K562 (cell line): ENCODE results near the gene TARBP1. TPM values are rescaled to one million over a fixed set of nuclear protein-coding genes. Genes with fewer than 3 reads are reported as not detected.

Experiments
- BACH1 ChIP-seq: fragments of 200-800 bp; sonication (Bioruptor generic); IDR thresholded peaks from 2 replicates; pipeline ENCODE4 v1.6.1; 2016; ENCODE audit warnings: missing genetic modification characterization, missing compliant biosample characterization
- CBFA2T3 ChIP-seq: fragments of 450-650 bp; IDR thresholded peaks from 2 replicates; pipeline ENCODE4 v1.6.1; 2017
- DEAF1 ChIP-seq: fragments of 450-650 bp; formaldehyde crosslinking; IDR thresholded peaks from 2 replicates; pipeline ENCODE4 v1.4.0; 2020; ENCODE audit warnings: mild to moderate bottlenecking, moderate library complexity
- DIDO1 ChIP-seq: fragments of 450-650 bp; IDR thresholded peaks from 2 replicates; pipeline ENCODE4 v1.6.1; 2016; ENCODE audit warnings: low read depth, missing biosample characterization, missing genetic modification characterization
- FOS ChIP-seq: IDR thresholded peaks from 3 replicates; pipeline ENCODE4 v1.6.1; 2011; ENCODE audit not compliant: insufficient read length; ENCODE audit errors: extremely low read depth
- HSF4 ChIP-seq: fragments of 250-450 bp; sonication (Bioruptor Pico); IDR thresholded peaks from 2 replicates; pipeline ENCODE4 v2.1.2; 2022; ENCODE audit warnings: mild to moderate bottlenecking, moderate library complexity, borderline replicate concordance
- KDM1A ChIP-seq, 2 experiments: fragments of 450-650 bp; IDR thresholded peaks; 2 replicates each; pipeline ENCODE4 v1.6.1; 2016; ENCODE audit warnings: mild to moderate bottlenecking in 2 of 2
- LARP7 ChIP-seq: fragments of 450-650 bp; IDR thresholded peaks from 2 replicates; pipeline ENCODE4 v1.6.1; 2016
- NRF1 ChIP-seq, 2 experiments: fragments of 450-650 bp; IDR thresholded peaks in 1 of 2; conservative IDR thresholded peaks in 1 of 2; 2 replicates each; pipeline ENCODE4 v1.6.1; 2014; ENCODE audit warnings: mild to moderate bottlenecking in 2 of 2
- RNF2 ChIP-seq: sonication (generic); IDR thresholded peaks from 2 replicates; pipeline ENCODE4 v1.6.1; 2016
- SMARCC2 ChIP-seq: fragments of 450-650 bp; IDR thresholded peaks from 2 replicates; pipeline ENCODE4 v1.6.1; 2017; ENCODE audit warnings: antibody characterized with exemption, moderate library complexity, mild to moderate bottlenecking, low read depth
- STAT5B ChIP-seq: fragments of 250-450 bp; sonication (Bioruptor Pico); IDR thresholded peaks from 2 replicates; pipeline ENCODE4 v1.8.0; 2021; ENCODE audit warnings: mild to moderate bottlenecking, inconsistent platforms
- TFE3 ChIP-seq: fragments of 450-650 bp; formaldehyde crosslinking; IDR thresholded peaks from 2 replicates; pipeline ENCODE4 v1.4.0; 2020; ENCODE audit warnings: mild to moderate bottlenecking, mixed read lengths
- U2AF1 ChIP-seq: fragments of 200-400 bp; formaldehyde crosslinking; optimal IDR thresholded peaks from 2 replicates; pipeline ENCODE3; 2017; ENCODE audit warnings: mild to moderate bottlenecking, low read depth, low read length, moderate library complexity
- UBTF ChIP-seq, 2 experiments: IDR thresholded peaks; 2 replicates each; pipeline ENCODE4 v1.6.1; 2012; ENCODE audit warnings: improper control_type of control experiment in 2 of 2, low read depth in 2 of 2, low read length in 2 of 2, borderline replicate concordance in 1 of 2
- ZBTB1 ChIP-seq: sonication (generic); formaldehyde crosslinking; IDR thresholded peaks from 2 replicates; pipeline ENCODE4 v1.8.1; 2023; ENCODE audit warnings: missing genetic modification reagents, low read depth, mild to moderate bottlenecking, borderline replicate concordance
- ZBTB43 ChIP-seq: sonication (generic); formaldehyde crosslinking; IDR thresholded peaks from 2 replicates; pipeline ENCODE4 v1.8.0; 2023; ENCODE audit warnings: mild to moderate bottlenecking, missing genetic modification reagents
- ZNF398 ChIP-seq: fragments of 250-450 bp; sonication (Bioruptor Pico); IDR thresholded peaks from 2 replicates; pipeline ENCODE4 v1.8.0; 2021; ENCODE audit warnings: moderate library complexity, mild to moderate bottlenecking, inconsistent platforms
- ZNF444 ChIP-seq: fragments of 250-450 bp; sonication (Bioruptor Pico); IDR thresholded peaks from 2 replicates; pipeline ENCODE4 v1.4.0; 2020; ENCODE audit warnings: mild to moderate bottlenecking, moderate library complexity
- polyA plus RNA-seq, 8 experiments: library from polyadenylated mRNA; depleted of rRNA in 4 of 8; stranded (reverse) in 5 of 8; unstranded in 3 of 8; fragments of >200 nt; fragmentation: Nextera tagmentation in 2 of 8; fragmentation: Illumina TruSeq in 1 of 8; extraction: Ambion mirVana in 2 of 8; extraction: Trizol in 1 of 8; gene quantifications; 2 replicates each; pipeline versions ENCODE4 v1.2.1 to v1.2.3, GENCODE V29; 2011 to 2014; ENCODE audit warnings: inconsistent platforms in 1 of 8, missing spikeins in 1 of 8
- total RNA-seq, 7 experiments: library from RNA; depleted of rRNA in 6 of 7; stranded (reverse); fragments of >200 nt in 6 of 7; fragmentation: Illumina TruSeq in 2 of 7; extraction: Trizol in 2 of 7; gene quantifications; 2 replicates each; pipeline versions ENCODE4 v1.2.1 to v1.2.3, GENCODE V29; 2011 to 2021; ENCODE audit warnings: low replicate concordance in 1 of 7

TARBP1 gene
- total and polyA plus RNA-seq, 9 of the 15 experiments (the other 6 are each of a cell fraction or from before 2014, with no cell fraction given), result 8.8 to 48.0 (median 22.9) TPM

- TF ChIP-seq UBTF (IDR thresholded peaks at IDR 0.05; ENCODE audit: borderline replicate concordance in 1 of 2, low read depth in 2 of 2, low read length in 2 of 2), result no peak
- no peak for TF ChIP-seq FOS
- no peak for TF ChIP-seq NRF1 (conservative IDR thresholded peaks at IDR 0.05 in 1 of 2, IDR thresholded peaks at IDR 0.05 in 1 of 2)
- TF ChIP-seq HSF4, result no peak
- no peak for TF ChIP-seq LARP7
- TF ChIP-seq STAT5B (CRISPR knock-in tag), result no peak
- TF ChIP-seq ZNF444 (CRISPR knock-in tag), result no peak
- no peak for TF ChIP-seq DEAF1 (CRISPR knock-in tag)
- no peak for TF ChIP-seq BACH1
- no peak for TF ChIP-seq ZBTB43 (CRISPR knock-in tag)
- TF ChIP-seq TFE3 (CRISPR knock-in tag), result no peak
- TF ChIP-seq CBFA2T3, result peak; percentile 90
- no peak for TF ChIP-seq U2AF1
- no peak for TF ChIP-seq SMARCC2
- TF ChIP-seq RNF2, result no peak; the same call in 1 of the 2 replicates
- TF ChIP-seq ZBTB1, result no peak
- TF ChIP-seq DIDO1, result no peak
- no peak for TF ChIP-seq ZNF398 (CRISPR knock-in tag)
- TF ChIP-seq KDM1A (IDR thresholded peaks at IDR 0.05), result 0 out of 4 replicates have a peak, but pooled peaks of 1 of the 2 experiments have one; percentile 29
These were observed 42.2 kb upstream of the TARBP1 start (continued) for GRCh38 chr1:234520908-234521817.
